Activated T-helper 2 cell treated with anti-CD3 and anti-CD28 coated beads, Interferon-gamma antibody, Interleukin-2, Interleukin-4, amounts not matched to agents 10 μg/mL and 5 μg/mL and 100 μg/mL, durations not matched to agents 14 hours and 24 hours and 36 hours (primary cell): Measurements from ENCODE around the gene SLC12A7. TPM values are rescaled to one million over a fixed set of nuclear protein-coding genes. Genes with fewer than 3 reads are reported as not detected.

ENCODE experiments used
- DNase-seq: peaks from one replicate; pipeline ENCODE4 v3.0.0; 2021; ENCODE audit warnings: low spot score
- H3K27ac Mint-ChIP-seq: one replicate; pipeline ENCODE4 v1.8.0; 2021; ENCODE audit warnings: mixed read lengths
- H3K27me3 Mint-ChIP-seq: one replicate; pipeline ENCODE4 v1.8.0; 2021; ENCODE audit warnings: low read depth, mixed read lengths
- H3K36me3 Mint-ChIP-seq: one replicate; pipeline ENCODE4 v1.8.0; 2021; ENCODE audit warnings: low read depth, mixed read lengths
- H3K4me1 Mint-ChIP-seq: one replicate; pipeline ENCODE4 v1.8.0; 2021; ENCODE audit warnings: low read depth, mixed read lengths
- H3K4me3 Mint-ChIP-seq: one replicate; pipeline ENCODE4 v1.8.0; 2021; ENCODE audit warnings: low read depth, mild to moderate bottlenecking, moderate library complexity, mixed read lengths
- H3K9me3 Mint-ChIP-seq: one replicate; pipeline ENCODE4 v1.8.0; 2021; ENCODE audit warnings: mixed read lengths
- intact Hi-C: fragments of 100-400 bp; cut with micrococcal nuclease; formaldehyde crosslinking; loops from one replicate; pipeline ENCODE4 v1.15.1; 2023
- total RNA-seq: library from RNA; stranded (reverse); gene quantifications from 2 replicates; pipeline ENCODE4 v1.2.3, GENCODE V29; 2022

SLC12A7 gene
- total RNA-seq, 1 donor from 2014 or later: 31.9 TPM

- H3K4me1 Mint-ChIP-seq: peaks cover 8% of the 10 kb centered on the region
- peaks cover 2% of the 10 kb centered on the region for H3K27me3 Mint-ChIP-seq
- H3K27ac Mint-ChIP-seq: no peak overlapping the region
- intact Hi-C loops: no loop called here
- DNase-seq: no peak
- H3K36me3 Mint-ChIP-seq: no peaks in the 10 kb centered on the region
- H3K4me3 Mint-ChIP-seq: no peak overlapping the region
- no peaks in the 10 kb centered on the region for H3K9me3 Mint-ChIP-seq
Measured at GRCh38 chr5:1137567-1138444, 25.9 kb upstream of the SLC12A7 start.

DNA sequence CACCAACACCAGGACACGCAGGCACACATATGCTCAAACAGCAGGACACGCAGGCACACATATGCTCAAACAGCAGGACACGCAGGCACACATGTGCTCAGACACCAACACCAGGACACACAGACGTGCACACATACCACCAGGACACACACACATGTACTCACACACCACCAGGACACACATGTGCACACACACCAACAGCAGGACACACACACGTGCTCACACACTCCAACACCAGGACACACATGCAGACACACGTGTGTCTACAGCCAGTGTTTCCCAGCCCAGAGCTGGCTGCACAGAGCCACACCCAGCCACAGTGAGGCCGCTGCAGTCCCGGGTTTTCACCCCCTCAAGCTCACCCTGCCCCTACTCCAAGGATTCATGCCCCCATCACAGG is 25.0 kb upstream of the SLC12A7 start:
- Mint-ChIP-seq H3K4me1 (peaks cover 7% of the 10 kb centered on the region), H3K4me3 (no peak overlapping the region), H3K27me3 (no peaks in the 10 kb centered on the region), H3K27ac (no peak overlapping the region), H3K9me3 (no peaks in the 10 kb centered on the region), H3K36me3 (no peaks in the 10 kb centered on the region)
- intact Hi-C loops: no loop called here
- DNase-seq: no peak

- Mint-ChIP-seq H3K27ac (no peak overlapping the region), H3K4me1 (peaks cover 7% of the 10 kb centered on the region), H3K27me3 (no peaks in the 10 kb centered on the region), H3K36me3 (no peaks in the 10 kb centered on the region), H3K4me3 (no peak overlapping the region), H3K9me3 (no peaks in the 10 kb centered on the region)
- no peak for DNase-seq
- intact Hi-C loops: no loop called here
Measured at GRCh38 chr5:1135696-1136525, 24.0 kb upstream of the SLC12A7 start.

DNA sequence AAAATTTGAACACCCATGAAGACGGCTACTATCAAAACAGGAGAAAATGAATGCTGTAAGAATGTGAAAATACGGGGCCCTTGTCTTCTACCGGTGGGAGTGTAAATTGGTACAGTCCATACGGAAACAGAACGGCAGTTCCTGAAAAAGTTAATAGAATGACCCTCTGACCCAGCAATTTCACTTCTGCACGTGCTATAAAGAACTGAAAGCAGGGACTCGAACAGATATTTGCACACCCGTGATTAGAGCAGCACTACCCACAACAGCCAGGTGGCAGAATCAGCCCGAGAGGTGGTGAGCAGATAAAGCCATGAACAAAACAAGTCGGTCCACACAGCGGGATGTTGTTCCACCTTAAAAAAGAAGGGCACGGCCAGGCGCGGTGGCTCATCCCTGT is 22.6 kb upstream of the SLC12A7 start:
- DNase-seq: no peak
- Mint-ChIP-seq H3K27ac (no peak overlapping the region), H3K4me1 (peaks cover 5% of the 10 kb centered on the region), H3K4me3 (no peak overlapping the region), H3K9me3 (no peaks in the 10 kb centered on the region), H3K36me3 (no peaks in the 10 kb centered on the region), H3K27me3 (no peaks in the 10 kb centered on the region)
- intact Hi-C loops: no loop called here

DNA sequence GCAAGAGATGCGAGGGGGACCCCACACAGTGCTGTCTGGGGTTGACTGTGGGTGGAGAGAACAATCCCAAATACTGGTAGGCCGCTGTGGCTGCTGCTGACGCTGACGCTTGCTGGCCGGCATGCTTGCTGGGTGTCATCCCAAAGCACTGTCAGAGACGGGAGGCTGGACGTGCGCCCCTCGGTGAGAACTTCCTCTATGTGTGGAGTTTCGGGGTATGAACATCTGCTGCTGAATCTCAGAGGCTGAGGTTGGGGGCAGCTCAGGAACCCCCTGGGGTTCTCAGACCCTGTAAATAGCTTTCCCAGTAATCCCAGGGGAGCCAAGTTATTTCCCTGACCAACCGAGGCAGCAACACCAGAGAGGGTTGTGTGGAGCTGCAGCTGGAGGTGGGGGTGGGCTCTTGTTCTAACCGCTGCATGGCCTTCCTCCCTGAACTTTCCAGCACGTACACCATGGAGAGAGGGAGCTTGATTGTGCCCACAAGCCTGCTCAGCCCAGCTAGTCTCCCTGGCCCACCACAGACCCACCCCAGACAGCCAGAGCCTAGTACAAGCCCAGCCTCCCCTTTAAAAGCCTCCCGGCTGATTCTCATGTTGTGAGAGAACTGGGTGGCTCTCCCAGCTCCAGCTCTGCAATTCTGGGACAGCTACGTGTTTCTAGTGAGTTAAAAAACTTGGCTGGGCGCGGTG is 21.8 kb upstream of the SLC12A7 start:
- intact Hi-C loops: no loop called here
- H3K4me3 Mint-ChIP-seq: no peak overlapping the region

DNA sequence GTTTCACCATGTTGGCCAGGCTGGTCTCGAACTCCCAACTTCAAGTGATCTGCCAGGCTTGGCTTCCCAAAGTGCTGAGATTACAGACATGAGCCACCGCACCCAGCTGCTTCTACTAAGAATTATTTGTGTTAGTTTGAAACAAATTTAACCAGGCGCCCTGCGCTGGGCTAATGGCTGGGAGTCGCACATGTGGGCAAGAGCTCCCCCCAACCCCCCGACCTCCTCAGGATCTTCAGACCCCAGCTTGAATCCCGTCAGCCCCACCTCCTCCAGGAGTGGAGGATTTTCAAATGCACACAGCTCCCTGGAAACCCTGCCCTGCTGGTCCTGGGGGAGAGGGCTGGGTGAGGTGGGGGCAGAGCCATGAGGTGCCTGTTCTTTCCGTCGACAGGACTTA is 21.2 kb upstream of the SLC12A7 start:
- H3K27me3 Mint-ChIP-seq: no peaks in the 10 kb centered on the region
- DNase-seq: no peak
- H3K27ac Mint-ChIP-seq: no peak overlapping the region
- intact Hi-C loops: no loop called here
- no peak overlapping the region for H3K4me3 Mint-ChIP-seq
- H3K9me3 Mint-ChIP-seq: no peaks in the 10 kb centered on the region
- peaks cover 3% of the 10 kb centered on the region for H3K4me1 Mint-ChIP-seq
- no peaks in the 10 kb centered on the region for H3K36me3 Mint-ChIP-seq

More for the DNA sequence above, 21.8 kb upstream of the SLC12A7 start:
- no peak for DNase-seq
- peaks cover 5% of the 10 kb centered on the region for H3K4me1 Mint-ChIP-seq
- H3K27me3 Mint-ChIP-seq: no peaks in the 10 kb centered on the region
- H3K9me3 Mint-ChIP-seq: no peaks in the 10 kb centered on the region
- H3K27ac Mint-ChIP-seq: no peak overlapping the region
- no peaks in the 10 kb centered on the region for H3K36me3 Mint-ChIP-seq

DNA sequence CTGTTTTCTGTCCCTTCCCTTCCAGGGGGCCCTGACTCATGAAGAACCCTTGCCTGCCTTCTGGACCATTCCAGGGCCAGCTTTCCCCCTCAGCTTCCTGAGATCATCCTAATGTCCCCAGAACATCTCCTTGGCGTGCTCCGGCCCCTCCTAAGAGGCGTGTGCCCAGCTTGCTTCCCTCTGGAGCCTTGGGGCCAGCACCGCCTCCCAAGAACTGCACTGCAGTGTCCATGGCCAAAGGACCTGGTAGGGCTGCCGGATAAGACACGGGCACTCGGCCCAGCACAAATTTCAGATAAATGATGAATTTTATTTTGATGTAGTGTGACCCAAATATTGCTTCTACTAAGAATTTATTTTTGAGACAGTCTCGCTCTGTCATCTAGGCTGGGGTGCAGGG is 20.7 kb upstream of the SLC12A7 start:
- peaks cover 2% of the 10 kb centered on the region for H3K27me3 Mint-ChIP-seq

DNA sequence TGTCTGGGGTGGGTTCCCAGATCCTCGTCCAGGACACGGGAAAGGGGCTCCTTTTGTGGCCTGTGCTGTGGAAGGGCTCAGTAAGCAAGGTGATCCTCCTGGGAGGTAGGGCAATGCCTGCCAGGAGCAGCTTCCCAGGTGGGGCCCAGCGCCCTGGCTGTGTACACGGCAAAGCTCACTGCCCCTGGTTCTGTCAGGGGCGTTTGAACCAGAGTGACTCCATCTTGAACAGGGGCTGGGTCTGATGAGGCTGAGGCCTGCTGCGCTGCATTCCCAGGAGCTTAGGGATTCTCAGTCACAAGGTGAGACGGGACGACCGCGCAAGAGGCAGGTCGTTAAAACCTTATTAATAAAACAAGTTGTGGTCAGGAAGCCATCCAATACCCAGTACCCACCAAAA is 19.9 kb upstream of the SLC12A7 start:
- H3K27ac Mint-ChIP-seq: no peak overlapping the region
- no peak for DNase-seq
- H3K9me3 Mint-ChIP-seq: no peaks in the 10 kb centered on the region
- intact Hi-C loops: no loop called here
- peaks cover 3% of the 10 kb centered on the region for H3K27me3 Mint-ChIP-seq
- no peak overlapping the region for H3K4me3 Mint-ChIP-seq
- H3K36me3 Mint-ChIP-seq: no peaks in the 10 kb centered on the region
- peaks cover 4% of the 10 kb centered on the region for H3K4me1 Mint-ChIP-seq

More for the DNA sequence above, 20.7 kb upstream of the SLC12A7 start:
- H3K9me3 Mint-ChIP-seq: no peaks in the 10 kb centered on the region
- no peak for DNase-seq
- H3K27ac Mint-ChIP-seq: no peak overlapping the region
- intact Hi-C loops: no loop called here
- H3K4me1 Mint-ChIP-seq: peaks cover 3% of the 10 kb centered on the region
- H3K36me3 Mint-ChIP-seq: no peaks in the 10 kb centered on the region
- no peak overlapping the region for H3K4me3 Mint-ChIP-seq

GRCh38 chr5:1131191-1131621 is 19.3 kb upstream of the SLC12A7 start:
- no peak overlapping the region for H3K4me3 Mint-ChIP-seq
- H3K9me3 Mint-ChIP-seq: no peaks in the 10 kb centered on the region
- H3K36me3 Mint-ChIP-seq: no peaks in the 10 kb centered on the region
- H3K27ac Mint-ChIP-seq: no peak overlapping the region
- DNase-seq: no peak
- peaks cover 4% of the 10 kb centered on the region for H3K4me1 Mint-ChIP-seq
- intact Hi-C loops: no loop called here
- peaks cover 7% of the 10 kb centered on the region for H3K27me3 Mint-ChIP-seq

DNA sequence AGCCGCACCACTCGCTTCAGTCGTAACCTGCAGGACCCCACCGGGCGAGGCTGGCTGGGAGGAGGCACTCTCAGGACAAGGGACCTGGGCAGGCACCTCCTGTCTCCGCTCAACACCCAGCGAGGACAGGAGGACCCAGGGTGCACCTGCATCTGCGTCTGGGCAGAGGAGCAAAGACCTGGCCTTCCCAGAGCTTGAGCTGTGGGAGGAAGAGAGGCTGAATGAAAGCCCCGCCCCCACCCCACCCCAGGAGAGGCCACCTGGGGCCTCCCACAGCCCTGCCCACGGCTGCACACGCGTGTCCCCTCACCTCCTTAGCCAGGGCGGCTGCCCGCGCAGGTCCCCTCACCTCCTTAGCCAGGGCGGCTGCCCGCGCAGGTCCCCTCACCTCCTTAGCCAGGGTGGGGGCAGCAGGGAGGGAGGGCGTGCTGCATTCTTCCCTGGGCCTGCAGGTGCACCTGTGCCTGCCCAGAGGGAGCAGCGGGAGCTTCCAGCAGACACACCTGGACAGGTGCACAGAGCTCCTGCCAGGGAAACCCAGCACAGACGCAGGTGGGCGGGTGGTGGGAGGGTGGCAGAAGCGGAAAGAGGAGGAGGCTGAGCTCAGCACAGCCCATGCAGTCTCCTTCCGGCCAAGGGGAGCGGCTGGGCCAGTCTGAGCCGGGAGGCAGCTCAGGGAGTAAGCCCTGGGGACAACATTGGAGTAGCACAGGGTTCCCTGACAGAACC is 18.5 kb upstream of the SLC12A7 start:
- no peaks in the 10 kb centered on the region for H3K36me3 Mint-ChIP-seq
- intact Hi-C loops: no loop called here
- H3K27me3 Mint-ChIP-seq: peaks cover 7% of the 10 kb centered on the region
- no peak for DNase-seq
- H3K9me3 Mint-ChIP-seq: no peaks in the 10 kb centered on the region
- H3K4me3 Mint-ChIP-seq: no peak overlapping the region
- no peak overlapping the region for H3K27ac Mint-ChIP-seq
- H3K4me1 Mint-ChIP-seq: peaks cover 4% of the 10 kb centered on the region

DNA sequence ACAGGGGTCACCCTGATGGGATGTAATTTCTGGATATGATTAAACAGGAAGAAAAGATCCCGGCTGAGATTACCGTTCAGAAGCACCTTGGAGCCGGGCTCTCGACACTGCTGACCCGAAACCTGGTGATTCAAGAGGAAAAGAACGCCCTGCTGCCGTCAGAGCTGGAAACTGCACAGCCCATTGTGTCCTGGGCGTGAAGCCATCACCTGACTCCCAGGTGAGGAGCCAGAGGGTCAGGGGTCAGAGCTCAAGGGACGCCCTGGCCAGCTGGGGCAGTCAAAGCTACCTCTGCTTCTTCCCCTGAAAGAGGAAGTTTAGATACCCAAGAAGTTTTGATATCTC is 17.8 kb upstream of the SLC12A7 start:
- H3K4me3 Mint-ChIP-seq: no peak overlapping the region
- no peaks in the 10 kb centered on the region for H3K9me3 Mint-ChIP-seq
- peaks cover 11% of the 10 kb centered on the region for H3K27me3 Mint-ChIP-seq
- H3K4me1 Mint-ChIP-seq: peaks cover 4% of the 10 kb centered on the region
- DNase-seq: no peak
- no peaks in the 10 kb centered on the region for H3K36me3 Mint-ChIP-seq
- no peak overlapping the region for H3K27ac Mint-ChIP-seq
- intact Hi-C loops: no loop called here

DNA sequence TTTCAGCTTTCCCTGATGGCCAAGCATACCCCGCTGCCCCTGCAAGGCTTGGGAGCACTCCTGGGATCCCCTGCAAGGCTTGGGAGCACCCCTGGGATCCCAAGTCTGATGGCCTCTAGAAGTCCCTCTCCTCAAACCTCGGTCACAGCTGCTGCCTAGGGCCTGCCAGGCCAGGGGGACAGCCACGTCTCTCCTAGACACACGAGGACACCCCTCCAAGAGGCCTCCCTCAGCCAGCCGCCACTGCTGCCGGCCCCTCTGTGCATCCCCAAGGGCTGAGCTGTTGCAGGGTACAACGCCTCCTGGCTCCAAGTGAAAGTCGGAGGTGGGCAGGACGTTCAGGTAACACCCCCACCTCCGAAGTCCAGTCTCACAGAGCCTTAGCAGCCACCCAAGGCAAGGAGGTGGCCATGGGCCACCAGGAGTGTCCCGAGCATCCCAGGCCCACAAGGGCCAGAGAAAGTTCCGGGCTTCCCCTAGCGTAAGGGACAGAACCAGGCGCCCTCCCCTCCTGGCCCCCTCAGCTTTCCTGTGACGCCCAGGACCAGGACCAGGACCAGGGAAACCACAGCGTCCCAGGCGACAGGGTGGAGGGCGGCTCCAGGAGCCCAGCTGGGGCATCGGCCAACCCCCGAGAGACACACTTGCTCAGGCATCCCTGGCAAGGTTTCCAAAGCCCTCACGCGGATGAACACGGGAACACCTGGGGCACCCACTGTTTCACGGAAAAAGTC is 17.3 kb upstream of the SLC12A7 start:
- no peaks in the 10 kb centered on the region for H3K36me3 Mint-ChIP-seq
- no peak for DNase-seq
- intact Hi-C loops: no loop called here
- no peaks in the 10 kb centered on the region for H3K9me3 Mint-ChIP-seq
- no peak overlapping the region for H3K27ac Mint-ChIP-seq
- H3K27me3 Mint-ChIP-seq: peaks cover 14% of the 10 kb centered on the region
- H3K4me1 Mint-ChIP-seq: peaks cover 3% of the 10 kb centered on the region
- H3K4me3 Mint-ChIP-seq: no peak overlapping the region
